ENCODE measurements around the gene CYP2C8. TPM values are rescaled to one million over a fixed set of nuclear protein-coding genes. Genes with fewer than 3 reads are reported as not detected.

CYP2C8 gene
- total and polyA plus RNA-seq, 7 donors = 0.22 to 1.4 (median 0.69) TPM; not detected in 3

DNA sequence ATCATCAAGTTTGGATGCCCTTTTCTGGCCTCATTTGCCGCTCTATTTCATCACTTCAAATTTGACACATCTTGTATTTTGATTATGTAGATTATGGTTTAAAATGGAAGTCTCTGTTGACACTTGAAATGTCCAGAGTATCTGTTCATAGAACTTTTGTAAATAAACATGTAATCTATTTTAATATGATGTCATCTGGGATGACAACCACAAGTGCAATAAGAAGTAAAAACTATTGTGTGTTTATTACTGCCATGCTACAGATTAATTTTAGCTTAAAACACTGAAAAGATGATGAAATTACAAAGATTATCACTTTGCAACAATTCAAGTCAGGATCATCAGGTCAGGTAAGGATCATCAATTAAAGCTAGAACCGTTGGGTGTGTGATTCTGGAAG, 30.0 kb downstream of the CYP2C8 start:
- TF ChIP-seq POLR2A (IDR thresholded peaks at IDR 0.05) = no peak
- TF ChIP-seq CTCF (IDR thresholded peaks at IDR 0.05) = no peak
- TF ChIP-seq EP300 (IDR thresholded peaks at IDR 0.05) = no peak
- no peak for TF ChIP-seq POLR2AphosphoS5 (IDR thresholded peaks at IDR 0.05)
- Histone ChIP-seq H3K4me3 (no peak overlapping the region), H3K9me3 (no peaks in the 10 kb centered on the region), H3K27ac (no peak overlapping the region), H3K4me1 (no peaks in the 10 kb centered on the region), H3K36me3 (no peaks in the 10 kb centered on the region), H3K27me3 (no peaks in the 10 kb centered on the region)
- WGBS, 2 donors = 88 to 89% methylated on average over 2 of the region's 2 CpGs
- intact Hi-C loops (cut with DNase I) = no loop called here
- DNase-seq = no peak

GRCh38 chr10:95035332-95036295, 33.7 kb downstream of the CYP2C8 start:
- no peaks in the 10 kb centered on the region for H3K4me1 ChIP-seq
- no peaks in the 10 kb centered on the region for H3K9me3 ChIP-seq
- intact Hi-C loops (cut with DNase I) = no loop called here
- no peak overlapping the region for H3K27ac ChIP-seq
- H3K4me3 ChIP-seq = no peak overlapping the region
- no peak for TF ChIP-seq POLR2A (IDR thresholded peaks at IDR 0.05)
- no peak for TF ChIP-seq CTCF (IDR thresholded peaks at IDR 0.05)
- TF ChIP-seq EP300 (IDR thresholded peaks at IDR 0.05) = no peak
- no peak for TF ChIP-seq POLR2AphosphoS5 (IDR thresholded peaks at IDR 0.05)
- 67% methylated on average over 4 of the region's 4 CpGs for WGBS, 2 donors
- no peaks in the 10 kb centered on the region for H3K27me3 ChIP-seq
- no peaks in the 10 kb centered on the region for H3K36me3 ChIP-seq
- DNase-seq = no peak

GRCh38 chr10:95034401-95034800, 34.9 kb downstream of the CYP2C8 start:
- Histone ChIP-seq H3K4me1 (no peaks in the 10 kb centered on the region), H3K4me3 (no peak overlapping the region), H3K27me3 (no peaks in the 10 kb centered on the region), H3K9me3 (no peaks in the 10 kb centered on the region), H3K36me3 (no peaks in the 10 kb centered on the region), H3K27ac (no peak overlapping the region)
- no peak for TF ChIP-seq CTCF (IDR thresholded peaks at IDR 0.05)
- TF ChIP-seq EP300 (IDR thresholded peaks at IDR 0.05) = no peak
- no peak for TF ChIP-seq POLR2A (IDR thresholded peaks at IDR 0.05)
- no peak for TF ChIP-seq POLR2AphosphoS5 (IDR thresholded peaks at IDR 0.05)
- intact Hi-C loops (cut with DNase I) = no loop called here
- no peak for DNase-seq
- 23 to 74% methylated on average over 4 of the region's 4 CpGs for WGBS, 2 donors

DNA sequence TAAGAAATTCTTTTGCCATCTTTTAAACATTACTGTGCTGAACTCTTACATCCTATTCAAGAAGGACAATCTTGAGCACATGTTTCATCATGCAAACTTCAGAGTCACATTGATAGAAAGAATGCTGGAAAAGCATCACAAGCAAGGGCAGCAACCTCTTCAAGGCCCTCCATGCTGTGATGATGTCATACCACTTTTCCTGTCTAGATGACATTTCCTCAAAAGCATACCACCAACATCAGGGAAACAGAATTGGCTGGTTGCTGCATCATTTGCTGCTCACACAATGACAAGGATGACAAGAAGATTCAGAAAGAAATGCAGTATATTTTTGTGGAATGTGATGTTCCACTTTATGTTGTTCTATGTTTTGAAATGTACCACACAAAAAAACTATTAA, 37.6 kb downstream of the CYP2C8 start:
- Histone ChIP-seq H3K27me3 (no peaks in the 10 kb centered on the region), H3K9me3 (no peaks in the 10 kb centered on the region), H3K4me3 (no peak overlapping the region), H3K36me3 (no peaks in the 10 kb centered on the region), H3K4me1 (no peaks in the 10 kb centered on the region), H3K27ac (no peak overlapping the region)
- intact Hi-C loops (cut with DNase I) = no loop called here
- TF ChIP-seq POLR2A (IDR thresholded peaks at IDR 0.05) = no peak
- no peak for TF ChIP-seq POLR2AphosphoS5 (IDR thresholded peaks at IDR 0.05)
- TF ChIP-seq EP300 (IDR thresholded peaks at IDR 0.05) = no peak
- TF ChIP-seq CTCF (IDR thresholded peaks at IDR 0.05) = no peak
- DNase-seq = no peak
